T47D (cell line): Measurements from ENCODE around the gene GTPBP2.
A peak's percentile ranks its signal among the peaks of the same experiment; 100 is the strongest.

Source experiments
- DNase-seq, 2 experiments: peaks; one replicate each; pipeline versions ENCODE4 v3.0.0 to v3.0.0-alpha.2; 2011 to 2012; ENCODE audit warnings: low read depth in 1 of 2, low spot score in 1 of 2
- JUND ChIP-seq: IDR thresholded peaks from 2 replicates; pipeline ENCODE4 v1.6.1; 2012; ENCODE audit warnings: low read depth
- in situ Hi-C: cut with HindIII; loops from 2 replicates; pipeline ENCODE4 v1.10.0; 2016; ENCODE audit warnings: low sequenced_read_pairs, low pct_unique_long_range_greater_than_20kb

The GTPBP2 gene

DNA sequence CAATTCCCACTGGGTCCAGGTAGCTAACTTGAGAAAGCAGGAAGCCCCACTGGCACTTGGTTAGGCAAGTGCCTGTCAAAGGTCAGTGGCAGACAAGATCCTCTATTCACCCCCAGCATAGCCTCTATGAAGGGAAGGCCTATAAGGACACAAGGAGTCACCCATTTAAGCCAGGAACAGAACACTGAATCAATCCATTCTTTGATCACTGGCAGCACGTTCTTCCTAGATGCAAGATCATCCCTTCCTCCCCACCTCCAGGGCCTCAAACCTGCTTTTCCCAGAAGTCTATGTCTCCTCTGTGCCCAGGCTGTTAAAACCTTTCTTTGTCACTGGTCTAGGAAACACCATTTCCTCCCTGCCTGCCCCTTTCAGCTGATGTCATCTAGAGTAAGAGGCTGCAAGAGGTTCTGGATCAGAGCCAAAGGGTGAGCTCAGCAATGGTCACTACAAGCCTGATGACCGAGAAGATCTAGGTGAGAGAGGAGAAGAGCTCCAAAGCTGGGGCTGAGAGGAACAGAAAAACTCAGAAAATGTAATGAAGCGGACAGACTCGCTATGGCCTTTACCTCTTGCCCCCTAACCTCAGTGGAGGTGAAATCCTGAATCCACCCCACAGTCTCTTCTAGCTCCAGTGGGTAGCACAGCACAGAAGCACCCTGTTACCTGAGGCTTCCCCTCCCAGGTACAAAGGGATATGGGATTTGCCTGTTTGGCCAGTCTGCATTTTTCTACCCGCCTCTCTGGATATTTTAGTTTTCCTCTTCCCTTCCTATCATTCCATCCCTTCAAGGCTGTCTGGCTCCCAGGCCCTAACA lies 1.8 kb downstream of the GTPBP2 start:
- no peak for TF ChIP-seq JUND
- DNase-seq, result peak in 1 of 2 experiments; percentile 86
- in situ Hi-C loops, result no loop called here

DNA sequence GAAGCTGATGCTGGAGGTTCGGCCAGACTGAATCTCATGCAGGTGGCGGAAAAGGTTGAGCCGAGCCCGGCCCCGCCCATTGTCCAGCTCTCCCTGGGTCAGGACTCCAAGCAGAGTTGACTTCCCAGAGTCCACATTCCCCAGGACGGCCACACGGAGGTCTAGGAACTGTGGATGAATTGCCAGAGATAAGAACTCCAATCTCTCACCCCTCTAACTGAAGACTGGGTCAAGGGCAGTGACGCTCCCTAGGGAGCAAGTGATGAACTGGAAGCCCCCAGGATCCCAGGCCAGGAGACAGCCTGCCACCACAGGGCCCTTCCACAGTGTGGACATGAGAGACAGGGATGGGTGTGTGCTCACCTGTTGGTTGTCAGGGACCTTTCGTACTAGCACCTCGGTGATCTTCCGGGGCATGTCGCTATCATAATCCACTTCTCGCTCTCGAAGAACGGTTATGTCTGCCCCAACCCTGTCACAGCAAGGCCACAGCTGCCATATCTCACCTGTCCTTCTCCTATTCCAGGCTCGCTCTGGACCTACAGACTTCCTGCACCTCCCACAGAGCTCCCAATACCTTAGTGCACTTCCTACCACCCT lies 3.6 kb downstream of the GTPBP2 start:
- DNase-seq, result no peak
- in situ Hi-C loops, result no loop called here
- TF ChIP-seq JUND, result no peak

DNA sequence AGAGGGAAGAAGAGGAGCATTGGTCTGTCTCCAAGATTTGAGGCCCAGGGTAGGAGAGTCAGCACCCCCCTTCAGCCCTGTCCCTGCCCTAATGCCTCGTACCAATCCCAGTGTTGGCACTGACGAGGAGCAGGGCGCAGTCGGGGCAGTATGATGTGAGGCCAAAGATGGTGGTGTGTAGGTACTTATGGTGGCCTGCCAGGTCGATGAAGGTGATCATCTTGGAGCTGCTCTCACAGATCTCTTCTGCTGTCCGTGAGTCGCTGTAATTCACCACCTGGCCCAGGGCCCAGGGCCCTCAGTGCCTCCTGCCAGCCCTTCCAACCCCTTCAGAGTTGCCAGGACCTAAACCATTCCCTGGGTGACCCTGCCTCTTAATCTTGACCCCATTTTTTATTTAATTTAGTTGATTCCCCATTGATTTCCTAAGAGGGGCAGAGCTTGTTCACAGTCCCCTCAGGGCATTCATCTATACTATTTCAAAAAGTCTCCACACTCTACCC lies 4.2 kb downstream of the GTPBP2 start:
- no peak for TF ChIP-seq JUND

DNA sequence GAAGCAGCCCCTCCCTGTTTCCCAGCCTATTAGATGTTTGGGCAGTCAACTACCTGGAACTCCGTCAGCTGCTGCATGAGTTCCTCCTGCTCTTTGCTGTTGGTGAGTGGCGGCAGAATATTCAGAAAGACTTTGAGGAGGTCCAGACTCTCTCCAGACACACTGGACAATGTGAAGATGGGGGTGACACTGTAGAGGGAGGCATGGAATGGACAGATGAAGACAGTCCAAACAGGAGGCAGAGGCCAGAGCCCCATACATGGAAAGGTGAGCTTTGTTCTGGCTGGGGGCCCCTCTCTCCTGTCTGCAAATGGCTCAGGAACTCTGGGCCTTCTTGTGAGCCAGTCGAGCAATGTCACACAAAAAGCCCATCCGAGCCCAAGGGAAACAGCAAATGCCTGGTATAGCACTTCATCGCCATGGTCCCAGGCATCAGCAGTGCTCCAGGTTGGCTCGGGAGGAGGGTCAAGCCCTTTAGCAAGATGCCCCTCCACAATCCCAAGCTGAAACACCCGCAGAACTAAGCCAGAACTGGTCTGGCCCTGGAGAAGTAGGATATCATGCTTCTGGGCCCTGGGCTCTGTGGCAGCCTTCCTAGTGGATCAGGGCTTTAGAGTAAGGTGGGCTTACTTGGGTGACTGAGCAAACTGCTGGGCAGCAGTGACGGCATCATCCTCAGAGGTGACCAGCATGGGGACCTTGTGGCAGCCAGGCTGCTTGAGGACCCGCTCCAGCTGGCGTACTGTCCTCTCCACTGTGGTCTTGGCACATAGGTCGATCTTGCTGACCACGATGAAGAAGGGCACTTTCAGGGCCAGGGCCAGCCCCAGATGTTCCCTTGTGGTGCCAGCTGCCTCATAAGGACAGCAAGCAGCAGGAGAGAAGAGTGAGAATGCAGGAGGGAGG lies 4.9 kb downstream of the GTPBP2 start:
- in situ Hi-C loops, result no loop called here
- TF ChIP-seq JUND, result no peak
- DNase-seq, result no peak

More for the DNA sequence above, 4.2 kb downstream of the GTPBP2 start:
- in situ Hi-C loops, result no loop called here
- DNase-seq, result no peak

DNA sequence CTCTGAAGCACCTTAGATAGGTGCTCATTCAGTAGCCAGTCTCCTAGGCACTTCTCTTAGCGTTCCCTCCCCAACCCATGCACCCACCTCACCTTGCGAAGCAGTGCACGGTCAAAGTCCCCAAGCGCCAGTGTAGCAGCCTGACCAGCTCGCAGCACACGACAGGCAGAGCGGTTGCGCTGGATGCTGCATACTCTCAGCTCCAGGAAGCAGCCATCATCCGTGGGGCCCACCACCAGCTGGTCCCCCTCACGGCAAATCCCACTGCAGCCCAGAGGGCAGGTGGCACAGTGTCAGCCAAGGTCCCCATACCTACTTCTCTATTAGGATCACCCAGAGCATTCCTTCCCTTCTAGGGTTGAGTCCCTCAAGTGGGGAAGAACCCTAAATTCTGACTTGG lies 6.5 kb downstream of the GTPBP2 start:
- in situ Hi-C loops, result no loop called here
- TF ChIP-seq JUND, result no peak
- no peak for DNase-seq

DNA sequence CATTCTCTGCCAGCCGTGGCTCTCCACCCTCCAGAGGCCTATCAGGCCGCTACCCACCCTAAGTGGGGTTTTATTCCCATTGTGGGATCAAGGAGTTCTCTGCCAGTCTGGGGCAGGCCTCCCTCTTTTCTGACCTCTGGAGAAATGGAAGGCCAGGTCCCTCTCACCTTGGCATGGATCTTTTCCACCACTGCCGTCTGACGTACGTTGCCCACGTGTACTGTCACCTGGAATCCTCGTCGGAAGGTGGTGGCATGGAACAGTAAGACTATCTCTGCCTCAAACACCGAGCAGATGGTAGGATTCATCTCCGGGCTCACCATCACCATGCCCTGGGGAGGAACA lies 7.3 kb downstream of the GTPBP2 start:
- DNase-seq, result no peak
- TF ChIP-seq JUND, result no peak
- in situ Hi-C loops, result no loop called here

DNA sequence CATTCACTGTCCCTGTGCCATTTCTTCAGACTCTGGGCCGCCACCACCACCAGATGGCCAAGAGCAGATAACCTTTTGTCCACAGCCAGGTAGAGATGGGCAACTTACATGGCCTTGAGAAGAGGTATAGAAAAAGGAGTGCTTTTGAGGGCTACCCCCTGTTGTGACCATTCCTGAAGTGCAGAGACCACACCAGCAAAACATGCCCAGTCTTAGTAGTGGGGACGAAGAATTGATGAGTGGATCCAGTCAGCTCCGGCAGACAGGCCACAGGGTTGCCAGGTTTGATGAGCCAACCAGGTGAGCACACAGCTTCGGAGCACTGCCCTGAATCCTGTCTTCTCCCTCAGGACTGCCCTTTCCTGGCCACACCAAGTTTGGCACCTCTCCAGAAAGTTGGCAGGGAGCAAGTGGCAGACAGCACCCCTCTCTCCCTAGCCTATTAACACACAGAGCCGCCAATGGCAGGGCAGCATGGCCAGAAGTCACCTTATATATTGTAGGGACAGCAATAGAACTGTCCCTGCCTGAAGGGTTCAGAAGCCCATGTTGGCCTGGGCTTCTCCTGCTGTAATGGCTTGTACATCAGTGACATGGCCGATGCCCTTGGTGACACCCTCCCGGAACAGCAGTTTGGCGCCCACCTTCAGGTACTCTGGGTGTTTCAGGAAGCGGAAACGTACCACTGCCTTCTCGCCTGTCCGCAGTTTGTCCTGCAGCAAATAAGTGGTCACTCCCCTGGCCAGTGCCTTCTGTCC lies 7.8 kb downstream of the GTPBP2 start:
- in situ Hi-C loops, result no loop called here
- no peak for TF ChIP-seq JUND
- DNase-seq, result no peak

DNA sequence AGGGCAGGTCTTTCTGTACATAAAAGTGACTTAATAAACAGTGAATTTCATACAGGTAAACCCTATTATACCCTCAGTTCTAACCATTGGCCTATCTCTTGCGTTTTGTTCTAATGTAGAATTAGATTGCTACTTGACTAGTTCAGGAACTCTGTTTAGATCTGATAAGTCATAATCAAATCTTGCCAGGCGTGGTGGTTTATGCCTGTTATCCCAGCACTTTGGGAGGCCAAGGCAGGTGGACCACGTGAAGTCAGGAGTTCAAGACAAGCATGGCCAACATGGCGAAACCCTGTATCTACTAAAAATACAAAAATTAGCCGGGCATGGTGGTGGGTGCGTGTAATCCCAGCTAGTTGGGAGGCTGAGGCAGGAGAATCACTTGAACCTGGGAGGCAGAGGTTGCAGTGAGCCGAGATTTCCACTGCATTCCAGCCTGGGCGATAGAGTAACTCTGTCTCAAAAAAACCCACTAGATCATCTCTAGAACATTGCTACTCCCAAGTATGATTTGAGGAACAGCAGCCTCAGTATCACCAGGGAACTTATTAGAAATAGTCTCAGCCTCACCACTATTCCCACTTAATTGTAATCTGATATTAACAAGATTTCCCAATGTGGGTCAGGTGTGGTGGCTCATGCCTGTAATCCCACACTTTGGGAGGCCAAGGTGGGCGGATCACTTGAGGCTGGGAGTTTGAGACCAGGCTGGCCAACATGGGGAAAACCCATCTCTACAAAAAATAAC lies 12.2 kb downstream of the GTPBP2 start:
- DNase-seq, result no peak
- in situ Hi-C loops, result no loop called here
- TF ChIP-seq JUND, result no peak

DNA sequence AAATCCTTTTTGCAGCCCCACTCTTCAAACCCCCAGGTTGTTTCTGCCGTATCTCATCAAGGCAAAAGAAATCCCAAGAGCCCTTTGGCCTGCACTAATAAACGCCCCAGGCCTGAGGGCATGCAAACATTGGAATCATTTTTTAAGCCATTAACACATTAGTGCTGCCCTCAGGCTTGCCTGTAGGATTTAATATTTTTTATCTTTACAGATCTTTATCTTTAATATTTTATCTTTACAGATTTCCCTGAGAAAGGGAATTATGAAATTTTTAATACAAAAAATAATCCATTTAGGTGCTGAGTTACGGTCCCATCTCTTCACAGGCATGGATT lies 14.7 kb downstream of the GTPBP2 start:
- in situ Hi-C loops, result no loop called here
- no peak for TF ChIP-seq JUND
- no peak for DNase-seq

DNA sequence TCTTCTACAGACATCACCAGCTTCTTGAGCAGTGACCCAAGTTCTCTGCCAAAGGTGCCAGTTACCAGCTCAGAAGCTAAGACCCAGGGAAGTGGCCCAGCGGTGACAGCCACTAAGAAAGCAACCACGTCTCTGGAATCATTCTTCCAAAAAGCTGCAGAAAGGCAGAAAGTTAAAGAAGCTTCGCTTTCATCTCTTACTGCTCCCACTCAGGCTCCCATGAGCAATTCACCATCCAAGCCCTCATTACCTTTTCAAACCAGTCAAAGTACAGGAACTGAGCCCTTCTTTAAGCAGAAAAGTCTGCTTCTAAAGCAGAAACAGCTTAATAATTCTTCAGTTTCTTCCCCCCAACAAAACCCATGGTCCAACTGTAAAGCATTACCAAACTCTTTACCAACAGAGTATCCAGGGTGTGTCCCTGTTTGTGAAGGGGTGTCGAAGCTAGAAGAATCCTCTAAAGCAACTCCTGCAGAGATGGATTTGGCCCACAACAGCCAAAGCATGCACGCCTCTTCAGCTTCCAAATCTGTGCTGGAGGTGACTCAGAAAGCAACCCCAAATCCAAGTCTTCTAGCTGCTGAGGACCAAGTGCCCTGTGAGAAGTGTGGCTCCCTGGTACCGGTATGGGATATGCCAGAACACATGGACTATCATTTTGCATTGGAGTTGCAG lies 15.2 kb downstream of the GTPBP2 start:
- no peak for TF ChIP-seq JUND
- DNase-seq, result no peak
- in situ Hi-C loops, result no loop called here

DNA sequence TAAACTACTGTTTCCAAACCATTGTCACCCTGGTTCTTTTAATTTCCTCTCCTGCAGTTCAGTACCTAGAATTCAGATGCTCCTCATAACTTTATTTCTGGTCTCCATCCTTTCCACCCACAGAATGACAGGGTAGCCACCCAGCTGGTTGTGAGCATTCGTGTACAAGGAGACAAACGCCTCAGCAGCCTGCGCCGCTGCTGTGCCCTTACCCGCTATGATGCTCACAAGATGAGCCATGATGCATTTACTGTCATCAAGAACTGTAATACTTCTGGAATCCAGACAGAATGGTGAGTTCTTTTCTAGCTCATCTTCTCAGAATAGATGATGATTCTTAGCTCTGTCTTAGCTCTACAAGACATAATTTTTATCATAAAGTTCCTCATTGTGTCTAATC lies 18.6 kb downstream of the GTPBP2 start:
- in situ Hi-C loops, result no loop called here
- DNase-seq, result no peak
- no peak for TF ChIP-seq JUND

DNA sequence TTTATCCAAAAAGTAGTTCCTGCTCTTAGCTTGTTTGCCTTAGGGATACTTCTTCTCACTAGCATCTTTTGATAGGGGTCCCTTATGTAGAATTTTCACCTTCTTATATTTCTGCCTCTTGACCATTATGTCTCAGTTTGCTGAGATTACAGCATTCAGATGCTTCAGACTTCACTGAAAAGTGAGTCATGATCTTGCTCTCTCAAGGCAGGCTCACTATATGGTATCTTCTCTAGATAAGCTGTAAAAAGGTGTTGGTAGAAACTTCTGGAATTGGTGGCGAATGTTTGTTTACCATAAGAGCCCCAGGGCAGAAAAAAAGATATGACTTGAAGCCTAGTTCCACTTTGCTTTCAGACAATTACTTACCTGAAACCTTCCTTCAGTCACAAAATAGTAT lies 19.7 kb downstream of the GTPBP2 start:
- in situ Hi-C loops, result no loop called here
- TF ChIP-seq JUND, result no peak
- no peak for DNase-seq
